Brain pericyte (primary cell): Measurements from ENCODE around the gene ITCH.

ENCODE experiments used
- DNase-seq: peaks from one replicate; pipeline ENCODE4 v3.0.0-alpha.2; 2012; ENCODE audit warnings: low read depth, low spot score

ITCH gene

GRCh38 chr20:34549291-34549928 is 186.3 kb downstream of the ITCH start:
- DNase-seq, result no peak

- no peak for DNase-seq
These were observed 186.8 kb downstream of the ITCH start for GRCh38 chr20:34549929-34550305.

GRCh38 chr20:34552569-34552968 is 189.5 kb downstream of the ITCH start:
- DNase-seq, result no peak

- no peak for DNase-seq
These were observed 190.3 kb downstream of the ITCH start for GRCh38 chr20:34553366-34553867.

GRCh38 chr20:34557936-34558319 is 194.9 kb downstream of the ITCH start:
- DNase-seq, result no peak

GRCh38 chr20:34558320-34559218 is 195.5 kb downstream of the ITCH start, which contains the start of gene MAP1LC3A:
TSS of gene MAP1LC3A (plus strand) at chr20:34558718. CDS start at chr20:34558869, 151 bp downstream.
- peak; percentile 84 for DNase-seq

- DNase-seq, result no peak
These were observed 196.5 kb downstream of the ITCH start for GRCh38 chr20:34559311-34560140.

GRCh38 chr20:34560141-34560523 is 197.1 kb downstream of the ITCH start:
- DNase-seq, result no peak

- no peak for DNase-seq
These were observed 197.5 kb downstream of the ITCH start for GRCh38 chr20:34560614-34561013.
